HepG2 (cell line): ENCODE measurements around the gene TASOR2. TPM values are rescaled to one million over a fixed set of nuclear protein-coding genes. Genes with fewer than 3 reads are reported as not detected.

ENCODE experiments used
- ATAC-seq: fragments of 200-7000 bp; cut with Tn5 transposase; 3 replicates; pipeline ENCODE4 v1.9.1; 2020; ENCODE audit warnings: mild to moderate bottlenecking, moderate library complexity
- BruUV-seq: library from RNA; stranded (reverse); fragments of 400-500 nt; replicated peaks from 2 replicates; lab custom pipeline; 2021; lab: Mats Ljungman, UMichigan
- CTCF ChIA-PET: fragments of 300-600 bp; formaldehyde crosslinking; extraction: SDS; loops from one replicate; lab custom pipeline; 2021; ENCODE audit warnings: low total read pairs, inconsistent platforms, low intra/inter-chr PET ratio; lab: Yijun Ruan, JAX
- POLR2A ChIA-PET: fragments of 350-600 bp; sonication (Branson Sonifier 250); formaldehyde crosslinking; loops from one replicate; lab custom pipeline; 2020; ENCODE audit warnings: antibody characterized with exemption, inconsistent platforms; lab: Yijun Ruan, JAX
- DNase-seq: peaks from one replicate; pipeline ENCODE4 v3.0.0-alpha.2; 2015; ENCODE audit warnings: low spot score
- FAIRE-seq: peaks from 3 replicates; lab custom pipeline; 2011; peaks lifted over from hg19 to GRCh38; lab: Jason Lieb, UNC
- H2AFZ ChIP-seq: one replicate; pipeline ENCODE4 v1.6.1; 2011; ENCODE audit warnings: low read length, inconsistent platforms
- H3K27ac ChIP-seq: fragments of 300-600 bp; 3 replicates; pipeline ENCODE4 v1.8.0; 2011; ENCODE audit warnings: mixed run types, mild to moderate bottlenecking, mixed read lengths, low read length, inconsistent platforms; ENCODE audit not compliant: insufficient read depth; ENCODE audit errors: extremely low read length
- H3K27me3 ChIP-seq, 2 experiments: fragments of 200-600 bp in 1 of 2; 2 replicates in 1 of 2; 3 replicates in 1 of 2; pipeline versions ENCODE4 v1.6.0 to v1.8.0; 2011; ENCODE audit warnings: low read length in 2 of 2, mild to moderate bottlenecking in 2 of 2, moderate library complexity in 2 of 2, inconsistent platforms in 1 of 2; ENCODE audit not compliant: insufficient read depth in 2 of 2, control insufficient read depth in 1 of 2
- H3K36me3 ChIP-seq, 2 experiments: fragments of 200-600 bp in 1 of 2; replicated peaks in 1 of 2; 2 replicates in 1 of 2; 3 replicates in 1 of 2; pipeline versions ENCODE4 v1.5.1 to v1.8.0; 2011; ENCODE audit warnings: low read length in 2 of 2, inconsistent platforms in 1 of 2; ENCODE audit not compliant: insufficient read depth in 2 of 2, control insufficient read depth in 1 of 2
- H3K4me1 ChIP-seq: 2 replicates; pipeline ENCODE4 v1.5.1; 2012; ENCODE audit warnings: low read length, inconsistent platforms; ENCODE audit not compliant: insufficient read depth
- H3K4me2 ChIP-seq: 2 replicates; pipeline ENCODE4 v1.6.0; 2011; ENCODE audit warnings: low read depth, low read length, inconsistent platforms
- H3K4me3 ChIP-seq, 3 experiments: fragments of 200-600 bp in 1 of 3; sonication (generic), shearing (Covaris generic) in 1 of 3; replicated peaks in 1 of 3; 2 replicates each; pipeline ENCODE4 v1.5.1; 2011 to 2016; ENCODE audit warnings: low read length in 3 of 3, inconsistent platforms in 2 of 3, low read depth in 2 of 3, mild to moderate bottlenecking in 2 of 3, control low read depth in 1 of 3, mixed read lengths in 1 of 3; ENCODE audit not compliant: insufficient read depth in 1 of 3
- H3K79me2 ChIP-seq: one replicate; pipeline ENCODE4 v1.6.1; 2011; ENCODE audit warnings: low read length, inconsistent platforms; ENCODE audit not compliant: insufficient read depth
- H3K9ac ChIP-seq: 2 replicates; pipeline ENCODE4 v1.6.0; 2011; ENCODE audit warnings: mild to moderate bottlenecking, low read depth, low read length, inconsistent platforms; ENCODE audit not compliant: insufficient read depth
- H3K9me3 ChIP-seq: 2 replicates; pipeline ENCODE4 v1.5.1; 2012; ENCODE audit warnings: mild to moderate bottlenecking, low read length
- H4K20me1 ChIP-seq: 2 replicates; pipeline ENCODE4 v1.6.0; 2011; ENCODE audit warnings: inconsistent platforms, mild to moderate bottlenecking, low read length, moderate library complexity; ENCODE audit not compliant: insufficient read depth
- FLYWCH1 ChIP-seq: sonication (generic); formaldehyde crosslinking; IDR thresholded peaks from 2 replicates; pipeline ENCODE4 v1.8.1; 2023; ENCODE audit warnings: mild to moderate bottlenecking, missing genetic modification reagents
- GFI1 ChIP-seq: sonication (generic); formaldehyde crosslinking; IDR thresholded peaks from 2 replicates; pipeline ENCODE4 v1.5.0; 2020; ENCODE audit warnings: missing genetic modification reagents, mild to moderate bottlenecking, borderline replicate concordance
- MED1 ChIP-seq: sonication (generic); formaldehyde crosslinking; IDR thresholded peaks from 2 replicates; pipeline ENCODE4 v1.4.0; 2020; ENCODE audit warnings: missing genetic modification reagents
- NRL ChIP-seq: sonication (generic); formaldehyde crosslinking; IDR thresholded peaks from 2 replicates; pipeline ENCODE4 v1.5.0; 2020; ENCODE audit warnings: missing genetic modification reagents, mild to moderate bottlenecking, moderate library complexity, borderline replicate concordance
- WIZ ChIP-seq: sonication (generic); formaldehyde crosslinking; IDR thresholded peaks from 2 replicates; pipeline ENCODE4 v1.5.1; 2020; ENCODE audit warnings: mild to moderate bottlenecking, missing genetic modification reagents
- ZFP1 ChIP-seq: IDR thresholded peaks from 2 replicates; pipeline ENCODE4 v1.6.1; 2016
- WGBS: methylation state at CpG from one replicate; pipeline ENCODE4 v1.1.6; 2017; ENCODE audit warnings: low lambda C conversion rate; 5-methylcytosine and 5-hydroxymethylcytosine counted together
- in situ Hi-C: cut with HindIII; loops from 2 replicates; pipeline ENCODE4 v1.10.0; 2017; ENCODE audit warnings: low pct_unique_long_range_greater_than_20kb; ENCODE audit not compliant: extremely low pct_ligation_motif_present
- intact Hi-C: fragments of 100-400 bp; cut with micrococcal nuclease; formaldehyde crosslinking; loops from one replicate; pipeline ENCODE4 v1.10.0; 2022; ENCODE audit not compliant: unreplicated experiment
- polyA plus RNA-seq, 8 experiments: library from polyadenylated mRNA; depleted of rRNA in 3 of 8; stranded (reverse) in 7 of 8; unstranded in 1 of 8; fragments of >200 nt; fragmentation: Illumina TruSeq in 4 of 8; extraction: Trizol in 4 of 8; gene quantifications; 2 replicates each; pipeline versions ENCODE4 v1.2.1 to v1.2.3, GENCODE V29; 2011 to 2016; ENCODE audit warnings: low read depth in 4 of 8, missing spikeins in 1 of 8, mixed read lengths in 1 of 8; ENCODE audit not compliant: insufficient read depth in 1 of 8
- total RNA-seq, 5 experiments: library from RNA; depleted of rRNA; stranded (reverse); fragments of >200 nt; fragmentation: Illumina TruSeq; extraction: Trizol; gene quantifications; 2 replicates each; pipeline ENCODE4 v1.2.3, GENCODE V29; 2016; ENCODE audit warnings: low read depth in 1 of 5

Gene TASOR2
- total and polyA plus RNA-seq, 2 of the 13 experiments (the other 11 are each of a cell fraction or from before 2014, with no cell fraction given), result 24.2 to 55.3 TPM

DNA sequence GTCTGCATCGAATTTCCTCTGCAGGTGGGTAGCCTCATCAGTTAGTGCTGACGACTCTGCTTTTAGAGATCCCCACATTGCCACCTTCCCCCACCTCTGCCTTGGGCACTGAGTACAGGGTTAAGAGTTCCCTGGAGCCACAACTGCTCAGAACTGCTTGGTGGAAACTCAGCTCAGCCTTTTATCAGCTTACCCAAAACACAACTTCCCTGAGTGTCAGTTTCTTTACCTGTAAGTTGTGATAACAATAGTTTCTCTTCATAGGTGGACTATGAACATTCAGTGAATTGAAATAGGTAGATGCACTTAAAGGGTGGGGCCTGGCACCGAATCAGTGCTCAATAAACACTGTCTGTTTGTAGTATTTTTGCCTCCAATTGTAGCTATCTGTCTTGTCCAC, 29.5 kb upstream of the TASOR2 start:
- ATAC-seq (no peak), DNase-seq (no peak), FAIRE-seq (no peak)
- no peaks in the 10 kb centered on the region for H3K9me3 ChIP-seq
- intact Hi-C loops (no loop called here), in situ Hi-C loops (no loop called here)
- peaks cover 2% of the 10 kb centered on the region for H3K79me2 ChIP-seq
- H3K27me3 ChIP-seq, result no peaks in the 10 kb centered on the region
- H2AFZ ChIP-seq, result no peak overlapping the region
- H3K4me3 ChIP-seq, result no peak overlapping the region
- no peak overlapping the region for H3K4me2 ChIP-seq
- no peaks in the 10 kb centered on the region for H4K20me1 ChIP-seq
- no TSS peak for BruUV-seq
- peaks cover 1 to 2% of the 10 kb centered on the region in 2 experiments; a peak in 1 of 5 replicates for H3K36me3 ChIP-seq
- CTCF ChIA-PET, result no interaction called here
- no peak overlapping the region for H3K9ac ChIP-seq
- TF ChIP-seq MED1 (CRISPR knock-in tag) (no peak), FLYWCH1 (CRISPR knock-in tag) (no peak), GFI1 (no peak), ZFP1 (CRISPR knock-in tag) (no peak)
- TF ChIP-seq, all 625 proteins: peak for 0
- WGBS, result 41% methylated on average over 3 of the region's 3 CpGs
- Histone ChIP-seq H3K4me1 (peaks cover 46% of the 10 kb centered on the region), H3K27ac (no peak overlapping the region)
- POLR2A ChIA-PET, result no interaction called here

DNA sequence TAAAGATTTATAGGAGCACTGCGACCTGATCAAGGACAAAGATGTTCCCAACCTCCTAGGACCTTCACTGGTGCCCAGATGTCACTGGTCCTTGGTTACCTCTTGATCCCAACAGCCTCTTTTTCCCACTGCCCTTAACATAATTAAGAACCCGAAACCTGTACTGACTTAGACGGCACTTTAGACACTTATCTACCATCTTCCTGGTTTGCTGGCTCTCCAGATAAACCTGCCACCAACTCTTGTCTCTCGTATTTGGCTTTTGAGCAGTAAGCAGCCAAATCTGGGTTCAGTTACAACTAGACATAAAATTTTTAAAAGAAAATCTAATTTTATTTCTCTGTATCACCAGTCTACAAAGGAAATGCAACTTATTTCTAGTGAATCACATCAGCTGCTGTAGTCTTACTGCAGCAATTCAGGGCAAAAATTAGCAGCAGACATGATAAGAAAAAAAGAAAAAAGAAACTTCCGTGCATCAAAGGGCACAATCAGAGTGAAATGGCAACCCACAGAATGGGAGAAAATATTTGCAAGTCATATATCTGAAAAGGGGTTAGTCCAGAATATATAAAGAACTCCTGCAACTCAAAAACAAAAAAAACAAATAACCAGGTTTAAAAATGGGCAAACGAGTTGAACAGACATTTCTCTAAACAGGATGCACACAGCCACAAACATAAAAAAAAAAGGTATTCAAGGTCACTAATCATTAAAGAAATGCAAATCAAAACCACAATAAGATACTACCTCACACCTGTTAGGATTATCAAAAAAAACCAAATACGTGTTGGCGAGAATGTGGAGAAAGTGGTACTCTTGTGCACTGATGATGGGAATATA, 27.7 kb upstream of the TASOR2 start:
- ATAC-seq, result no peak
- TF ChIP-seq WIZ (CRISPR knock-in tag) (no peak), NRL (CRISPR knock-in tag) (no peak)
- intact Hi-C loops (no loop called here), in situ Hi-C loops (no loop called here)
- H3K4me1 ChIP-seq, result peaks cover 57% of the 10 kb centered on the region
- H3K4me3 ChIP-seq, result no peak overlapping the region
- H4K20me1 ChIP-seq, result no peaks in the 10 kb centered on the region
- no peak for DNase-seq
- BruUV-seq, result no TSS peak
- no peak overlapping the region for H3K4me2 ChIP-seq
- WGBS, result 93% methylated on average over 8 of the region's 8 CpGs
- no peak overlapping the region for H2AFZ ChIP-seq
- no peaks in the 10 kb centered on the region for H3K36me3 ChIP-seq
- no peak overlapping the region for H3K27ac ChIP-seq
- H3K79me2 ChIP-seq, result peaks cover 4% of the 10 kb centered on the region
- no peaks in the 10 kb centered on the region for H3K9me3 ChIP-seq
- ChIA-PET POLR2A (no interaction called here), CTCF (no interaction called here)
- no peaks in the 10 kb centered on the region for H3K27me3 ChIP-seq
- no peak for FAIRE-seq
- no peak overlapping the region for H3K9ac ChIP-seq
